ENCODE data around the gene MEX3A.
A peak's percentile ranks its signal among the peaks of the same experiment; 100 is the strongest.

Gene MEX3A

DNA sequence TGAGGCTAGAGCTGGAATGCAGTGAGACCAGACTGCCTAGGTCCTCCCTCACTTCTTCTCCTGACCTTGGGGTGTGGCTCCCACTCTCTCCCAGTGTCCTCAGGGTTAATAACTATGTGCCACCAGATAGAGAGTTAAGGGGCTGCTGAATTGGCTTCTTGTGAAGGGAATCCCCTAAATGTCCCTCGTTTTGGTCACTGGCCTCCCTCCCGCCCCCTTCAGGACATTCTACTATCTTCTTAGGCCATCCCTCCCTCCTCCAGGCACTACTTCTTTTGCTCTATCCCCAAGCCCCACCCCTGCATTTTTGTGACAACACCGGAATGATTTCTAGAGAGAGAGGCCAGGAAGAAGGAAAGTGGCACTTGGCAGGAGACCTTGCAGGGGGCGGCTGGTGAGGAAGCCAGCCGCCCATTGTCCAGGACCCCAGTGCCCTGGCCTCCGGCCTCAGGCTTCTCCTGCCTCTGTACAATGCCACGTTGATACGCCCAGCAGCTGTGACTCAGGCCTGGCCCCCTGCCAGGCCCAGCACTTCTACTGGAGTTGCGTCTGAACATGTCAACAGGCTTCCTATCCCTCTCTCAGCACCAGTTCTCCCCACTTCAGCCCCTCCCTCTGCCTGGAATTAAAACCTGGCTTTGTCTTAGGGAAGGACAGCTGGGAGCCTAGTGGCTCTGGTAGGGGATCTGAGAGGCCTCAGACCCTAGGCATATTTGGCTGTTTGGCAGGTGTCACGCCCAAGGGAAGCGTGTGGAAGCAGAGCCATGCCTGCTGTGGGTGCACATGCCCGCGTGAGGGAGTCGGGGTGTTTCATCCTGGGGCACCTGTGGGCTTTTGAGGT, 41.3 kb upstream of the MEX3A start:
- no peaks in the 10 kb centered on the region for H3K36me3 ChIP-seq (replicated peaks; ENCODE audit: insufficient read depth, low read length)
- H3K9me2 ChIP-seq (replicated peaks; ENCODE audit: insufficient read depth, low read length), result no peaks in the 10 kb centered on the region
- no peaks in the 10 kb centered on the region for H4K20me1 ChIP-seq (ENCODE audit: insufficient read depth, low read length)
- H3K27ac ChIP-seq (ENCODE audit: low read length), result no peak overlapping the region
- no peak overlapping the region for H3K4me2 ChIP-seq (ENCODE audit: low read depth, low read length)
- no peaks in the 10 kb centered on the region for H3K9me3 ChIP-seq (replicated peaks; ENCODE audit: insufficient read depth, low read length)
- no peak overlapping the region for H2AFZ ChIP-seq (ENCODE audit: low read length)
- TF ChIP-seq, protein P1, sequence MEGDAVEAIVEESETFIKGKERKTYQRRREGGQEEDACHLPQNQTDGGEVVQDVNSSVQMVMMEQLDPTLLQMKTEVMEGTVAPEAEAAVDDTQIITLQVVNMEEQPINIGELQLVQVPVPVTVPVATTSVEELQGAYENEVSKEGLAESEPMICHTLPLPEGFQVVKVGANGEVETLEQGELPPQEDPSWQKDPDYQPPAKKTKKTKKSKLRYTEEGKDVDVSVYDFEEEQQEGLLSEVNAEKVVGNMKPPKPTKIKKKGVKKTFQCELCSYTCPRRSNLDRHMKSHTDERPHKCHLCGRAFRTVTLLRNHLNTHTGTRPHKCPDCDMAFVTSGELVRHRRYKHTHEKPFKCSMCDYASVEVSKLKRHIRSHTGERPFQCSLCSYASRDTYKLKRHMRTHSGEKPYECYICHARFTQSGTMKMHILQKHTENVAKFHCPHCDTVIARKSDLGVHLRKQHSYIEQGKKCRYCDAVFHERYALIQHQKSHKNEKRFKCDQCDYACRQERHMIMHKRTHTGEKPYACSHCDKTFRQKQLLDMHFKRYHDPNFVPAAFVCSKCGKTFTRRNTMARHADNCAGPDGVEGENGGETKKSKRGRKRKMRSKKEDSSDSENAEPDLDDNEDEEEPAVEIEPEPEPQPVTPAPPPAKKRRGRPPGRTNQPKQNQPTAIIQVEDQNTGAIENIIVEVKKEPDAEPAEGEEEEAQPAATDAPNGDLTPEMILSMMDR (IDR thresholded peaks at IDR 0.05; ENCODE audit: low read length), result peak; percentile 32
- no peak for TF ChIP-seq EZH2 (optimal IDR thresholded peaks at IDR 0.05; ENCODE audit: low read depth, low read length)
- H3K4me3 ChIP-seq (ENCODE audit: low read length), result no peak overlapping the region
- peaks cover 8% of the 10 kb centered on the region; the same call in 1 of the 2 replicates for H3F3A ChIP-seq (ENCODE audit: insufficient read depth, low read length)
- H3K4me1 ChIP-seq (ENCODE audit: low read length), result peaks cover 38% of the 10 kb centered on the region
- no peaks in the 10 kb centered on the region for H3K79me2 ChIP-seq (ENCODE audit: low read length)
- H3K9ac ChIP-seq (ENCODE audit: low read length), result no peak overlapping the region
- H3K27me3 ChIP-seq (replicated peaks; ENCODE audit: insufficient read depth, low read length), result no peaks in the 10 kb centered on the region
- DNase-seq, result no peak

DNA sequence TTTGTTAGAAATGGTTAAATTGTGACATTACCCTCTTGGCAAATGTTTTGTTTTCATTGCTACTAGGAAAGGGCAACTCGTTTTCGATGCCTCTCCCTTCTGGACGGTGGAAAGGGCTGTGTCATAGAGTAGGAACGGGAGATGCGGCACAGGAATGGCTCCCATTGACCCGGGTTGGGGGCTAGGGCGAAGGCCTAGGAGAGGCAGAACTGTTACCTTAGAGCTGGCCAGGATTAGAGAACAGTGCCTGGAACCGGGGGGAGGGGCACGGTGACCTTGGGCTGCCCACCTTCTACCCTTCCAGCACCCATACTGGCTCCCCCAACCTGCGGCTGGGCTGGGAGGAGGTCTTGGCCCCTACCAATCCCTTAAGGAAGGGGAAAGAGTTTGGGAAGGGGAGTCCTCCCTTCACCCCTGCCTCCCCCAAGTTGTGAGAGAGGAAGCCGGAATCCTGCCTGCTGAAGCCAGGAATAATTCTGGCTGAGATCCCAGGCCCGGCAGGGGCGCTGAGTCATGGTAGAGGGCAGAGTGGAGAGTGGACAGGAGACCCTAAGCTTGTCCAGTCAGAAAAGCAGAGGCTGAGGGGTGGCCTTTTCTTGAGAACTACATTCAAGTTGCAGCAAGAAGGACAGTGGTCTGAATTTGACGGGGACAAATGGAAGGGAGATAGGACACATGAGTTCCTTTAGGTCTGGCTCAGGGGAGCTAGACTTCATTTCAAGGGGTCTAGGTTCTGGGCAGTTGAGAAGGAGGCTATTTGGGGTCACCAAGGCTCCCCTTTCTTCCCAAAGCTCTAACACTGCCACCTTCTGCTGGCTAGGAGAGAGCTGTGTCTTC, 40.5 kb upstream of the MEX3A start:
- H3K36me3 ChIP-seq (replicated peaks; ENCODE audit: insufficient read depth, low read length), result no peaks in the 10 kb centered on the region
- no peaks in the 10 kb centered on the region for H3K9me3 ChIP-seq (replicated peaks; ENCODE audit: insufficient read depth, low read length)
- no peak overlapping the region for H2AFZ ChIP-seq (ENCODE audit: low read length)

DNA sequence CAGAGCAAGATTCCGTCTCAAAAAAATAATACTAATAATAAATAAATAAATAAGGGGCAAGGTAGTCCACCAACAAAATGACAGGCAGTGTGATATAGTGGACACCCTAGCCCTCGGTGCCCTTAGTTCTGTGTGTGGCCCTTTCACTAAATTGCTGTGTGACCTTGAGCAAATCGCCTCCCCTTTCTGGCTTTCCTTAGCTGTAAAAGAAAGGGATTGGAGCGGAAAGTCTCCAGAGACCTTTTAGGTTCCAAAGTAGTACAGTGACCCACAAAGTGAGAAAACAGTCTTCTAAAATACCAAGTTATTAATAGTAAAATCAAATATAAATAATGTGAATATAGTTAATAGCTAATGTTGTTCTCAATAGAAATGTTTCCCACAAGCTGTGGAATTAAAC, 39.8 kb upstream of the MEX3A start:
- no peaks in the 10 kb centered on the region for H4K20me1 ChIP-seq (ENCODE audit: insufficient read depth, low read length)
- H3F3A ChIP-seq (ENCODE audit: insufficient read depth, low read length), result peaks cover 3% of the 10 kb centered on the region; the same call in 1 of the 2 replicates
- H3K4me3 ChIP-seq (ENCODE audit: low read length), result no peak overlapping the region
- H3K9me3 ChIP-seq (replicated peaks; ENCODE audit: insufficient read depth, low read length), result no peaks in the 10 kb centered on the region
- no peak overlapping the region for H3K9ac ChIP-seq (ENCODE audit: low read length)
- H3K4me1 ChIP-seq (ENCODE audit: low read length), result peaks cover 24% of the 10 kb centered on the region
- H2AFZ ChIP-seq (ENCODE audit: low read length), result no peak overlapping the region
- no peak overlapping the region for H3K4me2 ChIP-seq (ENCODE audit: low read depth, low read length)
- TF ChIP-seq, protein P1 (IDR thresholded peaks at IDR 0.05; ENCODE audit: low read length), result no peak
- TF ChIP-seq EZH2phosphoT487 (IDR thresholded peaks at IDR 0.05; ENCODE audit: low read length) (no peak), EZH2 (optimal IDR thresholded peaks at IDR 0.05; ENCODE audit: low read depth, low read length) (no peak)
- no peak overlapping the region for H3K27ac ChIP-seq (ENCODE audit: low read length)
- no peak for DNase-seq
- H3K27me3 ChIP-seq (replicated peaks; ENCODE audit: insufficient read depth, low read length), result no peaks in the 10 kb centered on the region
- H3K9me2 ChIP-seq (replicated peaks; ENCODE audit: insufficient read depth, low read length), result no peaks in the 10 kb centered on the region
- no peaks in the 10 kb centered on the region for H3K36me3 ChIP-seq (replicated peaks; ENCODE audit: insufficient read depth, low read length)
- no peaks in the 10 kb centered on the region for H3K79me2 ChIP-seq (ENCODE audit: low read length)

More for the DNA sequence above, 40.5 kb upstream of the MEX3A start:
- Histone ChIP-seq H3K27ac (ENCODE audit: low read length) (no peak overlapping the region), H3K79me2 (ENCODE audit: low read length) (no peaks in the 10 kb centered on the region), H3F3A (ENCODE audit: insufficient read depth, low read length) (peaks cover 8% of the 10 kb centered on the region; the same call in 1 of the 2 replicates), H3K4me3 (ENCODE audit: low read length) (no peak overlapping the region), H3K9ac (ENCODE audit: low read length) (no peak overlapping the region), H3K27me3 (replicated peaks; ENCODE audit: insufficient read depth, low read length) (no peaks in the 10 kb centered on the region), H4K20me1 (ENCODE audit: insufficient read depth, low read length) (no peaks in the 10 kb centered on the region), H3K9me2 (replicated peaks; ENCODE audit: insufficient read depth, low read length) (no peaks in the 10 kb centered on the region), H3K4me2 (ENCODE audit: low read depth, low read length) (no peak overlapping the region), H3K4me1 (ENCODE audit: low read length) (peaks cover 30% of the 10 kb centered on the region)
- no peak for DNase-seq
- TF ChIP-seq EZH2 (optimal IDR thresholded peaks at IDR 0.05; ENCODE audit: low read depth, low read length) (no peak), EZH2phosphoT487 (IDR thresholded peaks at IDR 0.05; ENCODE audit: low read length) (no peak)
- TF ChIP-seq, protein P1 (IDR thresholded peaks at IDR 0.05; ENCODE audit: low read length), result no peak

All from MM.1S (cell line).